HG03565 (cell line): ENCODE measurements around the gene TFCP2L1.

ENCODE experiments used
- ATAC-seq: cut with Tn5 transposase; IDR thresholded peaks from one replicate; pipeline ENCODE4 v1.9.1; 2021; ENCODE audit warnings: mild to moderate bottlenecking, moderate library complexity; ENCODE audit not compliant: unreplicated experiment

Gene TFCP2L1

DNA sequence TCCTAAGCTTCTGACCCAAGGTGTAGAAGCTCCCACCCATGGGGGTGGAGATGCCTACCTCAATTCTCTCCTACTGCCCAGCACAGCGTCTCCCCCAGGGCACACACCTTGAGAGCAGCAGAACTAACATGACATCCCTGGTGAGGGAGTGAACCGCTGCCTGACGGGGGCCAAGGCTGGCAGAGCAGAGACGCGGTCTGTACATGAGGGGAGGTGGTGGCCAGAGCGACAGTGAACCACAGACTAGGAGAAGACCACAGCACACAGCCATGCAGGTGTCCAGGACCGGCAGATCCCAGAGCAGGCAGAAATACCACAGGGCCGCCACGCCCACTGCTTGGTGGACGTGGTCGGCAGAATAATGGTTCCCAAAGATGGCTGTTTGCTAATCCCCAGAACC, 40.4 kb downstream of the TFCP2L1 start:
- no peak for ATAC-seq

DNA sequence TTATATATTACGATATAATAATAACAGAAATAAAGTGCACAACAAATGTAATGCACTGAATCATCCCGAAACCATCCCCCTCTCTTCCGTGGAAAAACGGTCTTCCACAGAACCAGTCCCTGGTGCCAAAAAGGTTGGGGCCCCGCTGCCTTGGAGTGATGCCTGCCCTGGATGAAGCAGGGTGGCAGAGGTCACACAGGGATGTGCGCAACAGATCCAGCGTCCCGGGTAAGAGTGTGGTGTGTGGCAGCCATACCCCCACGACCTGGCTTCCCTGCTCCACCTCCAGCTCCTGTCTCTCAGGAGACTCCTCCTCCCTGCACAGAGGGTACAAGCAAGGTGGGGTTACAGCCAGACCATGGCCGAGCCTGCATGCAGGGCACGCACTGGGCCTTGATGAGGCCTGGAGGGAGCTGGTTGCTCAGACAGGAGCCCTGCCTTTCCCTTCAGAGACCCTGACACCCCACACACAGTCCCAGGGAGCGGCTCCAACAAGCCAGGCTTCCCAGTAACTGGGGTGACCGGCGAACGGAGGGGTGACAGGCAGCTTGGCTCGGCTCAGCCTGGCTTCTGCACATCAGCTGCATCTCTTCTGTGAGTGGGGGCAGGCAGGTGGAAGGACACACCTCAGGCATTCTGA, 41.1 kb downstream of the TFCP2L1 start:
- ATAC-seq, result no peak

DNA sequence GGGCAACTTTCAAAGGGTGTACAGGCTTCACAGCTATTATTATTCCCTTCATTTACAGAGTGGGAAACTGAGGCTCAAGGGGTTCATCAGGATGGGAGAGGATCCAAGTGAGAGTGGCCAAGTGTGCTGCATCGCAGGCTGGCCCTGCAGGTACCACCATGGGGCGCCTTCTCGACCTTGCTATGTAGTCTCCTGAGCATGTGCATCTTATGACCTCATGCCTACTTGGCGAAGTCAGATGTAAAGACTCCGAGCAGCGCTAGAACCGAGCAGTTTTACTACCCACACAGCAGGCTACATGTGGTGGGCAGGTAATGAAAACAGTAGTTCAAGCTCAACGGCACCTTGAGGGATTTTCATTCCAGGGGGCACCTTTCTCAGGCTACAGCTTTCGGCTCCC, 42.0 kb downstream of the TFCP2L1 start:
- ATAC-seq, result no peak

DNA sequence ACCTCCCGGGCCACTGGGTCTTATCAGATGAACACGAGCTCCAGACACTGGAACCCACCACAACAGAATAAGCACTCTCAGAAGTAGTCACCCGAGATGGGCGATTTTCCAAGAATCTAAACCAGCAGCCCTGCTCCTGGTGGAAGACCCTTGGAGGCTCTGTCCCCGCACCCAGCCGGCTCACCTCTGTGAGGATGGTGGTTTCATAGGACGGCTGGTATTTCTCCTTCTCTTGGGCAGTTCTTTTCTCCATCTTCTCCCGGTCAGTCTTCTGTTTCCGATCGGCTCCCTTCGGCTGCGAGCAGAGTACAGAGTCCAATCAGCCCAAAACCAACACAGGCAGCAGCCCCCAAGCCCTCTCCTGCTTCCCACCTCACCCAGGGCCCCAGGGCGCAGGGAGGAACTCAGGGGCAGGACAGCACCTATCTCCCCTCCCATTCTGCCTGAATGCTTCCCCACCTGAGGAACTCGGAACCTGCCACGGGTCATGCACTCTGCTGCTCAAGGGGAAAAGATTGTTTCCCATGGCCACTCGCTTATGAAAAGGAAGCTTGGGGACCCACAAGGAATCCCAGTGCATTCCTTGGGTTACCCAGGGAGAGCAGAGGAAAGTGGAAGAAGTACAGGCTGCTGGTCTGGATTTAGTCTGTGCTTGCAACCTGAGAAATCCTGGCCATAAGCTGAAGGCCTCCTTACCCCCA, 42.7 kb downstream of the TFCP2L1 start:
- no peak for ATAC-seq

DNA sequence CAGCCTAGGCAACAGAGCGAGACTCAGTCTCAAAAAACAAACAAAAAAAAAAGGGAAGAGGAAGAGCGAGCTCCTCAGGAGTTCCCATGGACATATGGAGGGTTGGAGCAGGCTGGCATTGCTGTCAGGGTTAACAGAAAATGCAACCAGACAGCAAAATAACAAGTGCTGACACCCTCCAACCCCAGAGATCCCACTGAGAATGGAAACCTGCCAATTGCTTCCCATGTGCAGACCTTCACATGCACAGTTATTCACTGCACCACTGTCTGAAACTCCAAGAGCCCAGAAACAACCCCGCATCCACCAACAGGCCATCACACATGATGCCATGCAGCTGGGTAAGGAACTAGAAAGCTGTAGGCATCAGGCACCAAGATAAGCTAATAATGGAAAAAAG, 43.5 kb downstream of the TFCP2L1 start:
- ATAC-seq, result no peak

DNA sequence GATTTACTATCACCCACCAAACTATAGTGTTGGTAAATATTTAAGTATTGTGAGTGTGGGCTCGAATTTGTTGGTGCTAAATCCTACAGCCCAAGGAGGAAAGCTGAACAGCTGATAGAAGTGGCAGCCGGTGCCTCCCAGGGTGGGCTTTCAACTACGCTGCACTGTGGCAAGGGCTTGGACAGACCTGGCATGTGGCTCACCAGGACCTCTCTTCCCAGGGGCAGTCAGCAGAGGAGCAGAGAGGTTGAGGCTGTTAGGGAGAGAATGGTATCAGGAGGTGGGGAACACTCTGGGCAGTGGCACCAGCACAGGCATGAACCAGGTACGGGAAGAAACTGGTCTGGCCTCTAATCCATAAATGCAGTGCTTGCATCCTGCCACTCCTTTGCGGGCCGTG, 44.6 kb downstream of the TFCP2L1 start:
- no peak for ATAC-seq

DNA sequence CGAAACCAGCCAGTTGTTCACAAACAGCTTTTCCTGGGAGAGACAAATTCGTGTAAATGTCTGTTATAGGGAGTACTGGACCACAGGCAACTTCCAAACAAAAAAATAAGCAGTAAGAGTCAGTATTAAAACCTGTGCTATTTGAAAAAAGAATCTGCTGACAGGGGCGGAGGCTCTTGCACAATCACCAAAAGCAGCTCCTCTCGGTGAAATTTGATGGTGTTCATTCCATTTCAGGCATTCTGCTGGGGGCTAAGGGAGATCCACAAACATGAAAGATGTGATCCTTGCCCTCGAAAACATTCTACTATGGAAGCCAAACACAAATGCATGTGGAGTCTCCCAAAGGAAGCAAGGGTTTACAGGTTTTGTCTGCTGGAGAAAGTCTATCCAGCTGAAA, 45.0 kb downstream of the TFCP2L1 start:
- no peak for ATAC-seq

DNA sequence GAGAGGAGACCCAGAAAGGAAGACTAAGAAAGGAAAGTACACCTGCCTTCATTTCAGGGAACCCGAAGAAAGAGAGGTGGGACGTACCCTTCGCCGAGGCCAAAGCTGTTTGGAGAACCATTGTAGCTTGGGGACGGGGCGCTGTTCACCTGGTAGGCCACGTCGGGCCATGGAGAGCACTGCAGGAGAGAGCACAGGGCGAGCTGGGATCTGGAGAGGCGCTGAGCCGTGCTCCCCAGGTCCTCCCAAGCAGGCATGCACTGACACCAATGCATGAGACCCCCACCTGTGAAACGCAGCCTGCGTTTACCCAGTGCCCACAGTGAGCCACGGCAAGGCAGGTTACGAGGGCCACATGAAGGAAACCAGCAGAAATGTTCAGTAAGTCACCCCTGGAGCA, 45.5 kb downstream of the TFCP2L1 start:
- ATAC-seq, result no peak

DNA sequence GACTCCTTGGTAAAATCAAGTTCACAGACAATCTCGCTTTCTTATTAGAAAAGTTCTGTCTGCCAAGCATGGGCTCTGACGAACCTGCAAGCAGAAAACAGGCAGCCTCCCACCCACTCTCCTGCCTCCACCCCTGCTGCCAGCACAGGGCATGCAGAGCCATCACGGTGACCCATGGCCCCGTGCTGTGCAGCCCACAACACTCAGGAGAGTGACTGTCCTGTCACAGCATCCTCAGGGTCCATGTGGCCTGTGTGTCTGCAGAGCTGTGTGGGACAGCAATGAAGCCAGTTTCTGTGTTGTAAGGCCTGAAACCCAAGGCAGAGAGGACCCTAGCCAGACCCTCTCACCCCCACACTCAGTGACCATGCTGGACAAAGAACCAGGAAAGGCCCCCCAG, 46.2 kb downstream of the TFCP2L1 start:
- no peak for ATAC-seq

DNA sequence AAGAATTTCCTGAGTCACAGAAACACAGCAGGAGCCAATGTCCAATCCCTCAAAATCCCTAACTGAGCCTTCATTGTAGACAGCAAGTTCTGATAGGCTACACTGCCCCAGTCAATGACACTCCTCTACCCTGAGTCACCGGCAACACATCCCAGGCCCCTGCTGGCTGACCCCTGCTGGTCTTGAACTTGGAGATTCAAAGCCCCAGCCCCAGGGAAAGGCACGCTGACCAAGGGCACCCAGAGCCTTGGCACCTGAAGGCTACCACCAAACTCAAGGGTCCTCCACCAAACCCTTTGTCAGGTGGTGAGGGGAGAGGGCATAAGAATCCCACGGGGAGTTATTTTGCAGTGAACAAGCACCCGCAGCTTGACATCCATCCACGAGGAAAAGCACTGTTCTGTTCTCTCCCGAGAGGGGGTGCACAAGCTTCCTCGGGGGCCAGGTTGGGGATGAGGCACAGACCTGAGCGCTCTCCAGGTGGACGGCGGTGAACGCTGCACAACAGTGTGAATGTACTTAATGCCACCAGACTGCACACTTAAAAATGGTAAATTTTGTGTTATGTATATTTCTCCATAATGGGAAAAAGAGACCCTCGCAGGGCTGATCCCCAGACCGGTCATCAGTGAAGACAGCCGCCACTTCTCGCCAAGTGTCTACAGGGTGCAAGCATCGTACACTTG, 46.9 kb downstream of the TFCP2L1 start:
- ATAC-seq, result no peak

DNA sequence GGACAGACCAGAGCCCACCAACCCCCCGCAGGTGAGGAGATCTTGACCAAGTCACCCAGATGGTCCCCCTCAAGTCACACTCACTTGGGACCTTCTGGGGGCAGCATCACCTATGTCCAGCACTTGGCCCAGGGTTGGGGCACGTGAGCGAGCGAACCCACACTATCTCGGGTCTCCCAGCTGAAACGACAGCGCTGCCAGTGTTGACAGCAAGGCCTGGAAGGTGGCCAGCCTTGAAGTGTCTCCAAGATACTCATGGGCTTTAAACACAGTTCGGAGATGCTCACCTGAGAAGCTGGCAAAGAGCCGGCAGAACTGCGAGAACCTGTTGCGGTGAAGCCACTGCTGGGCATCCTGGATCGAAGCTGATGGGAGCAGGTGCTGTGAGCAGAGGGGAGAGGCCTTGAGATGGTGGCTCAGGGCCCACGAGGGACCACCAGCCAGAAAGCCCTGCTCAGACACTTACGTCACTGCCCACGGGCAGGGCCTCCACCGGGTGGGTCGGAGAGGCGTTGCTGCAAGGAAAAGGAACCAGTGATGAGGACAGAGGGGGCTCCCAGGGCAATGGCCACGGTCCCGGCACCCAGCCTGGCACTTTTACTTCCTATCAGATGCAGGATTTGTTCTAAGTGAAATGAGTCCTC, 47.5 kb downstream of the TFCP2L1 start:
- no peak for ATAC-seq

DNA sequence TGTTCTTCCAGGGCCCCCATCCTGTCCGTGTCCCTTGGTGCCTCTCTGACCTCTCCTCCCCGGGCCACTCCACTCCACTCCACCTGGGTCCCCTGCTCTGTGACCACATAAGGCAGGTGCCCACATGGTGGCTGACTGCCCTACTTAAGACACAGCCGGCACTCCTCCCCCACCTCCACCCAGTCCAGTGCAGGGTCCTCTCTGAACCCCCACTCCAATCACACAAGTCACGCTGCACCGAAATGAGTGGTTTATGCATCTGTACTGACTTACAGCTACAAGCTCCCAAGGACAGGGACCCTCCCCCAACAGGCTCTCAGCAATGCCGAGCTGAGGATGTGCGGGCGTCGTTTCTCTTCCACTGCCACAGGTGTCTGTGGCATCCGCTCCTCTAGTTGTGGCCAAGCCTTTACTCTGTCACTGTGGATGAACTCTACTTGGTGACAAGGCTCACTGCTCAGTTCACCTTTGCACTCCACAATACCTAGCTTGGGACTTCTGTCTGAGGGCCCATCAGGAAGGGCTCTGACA, 48.3 kb downstream of the TFCP2L1 start:
- no peak for ATAC-seq

DNA sequence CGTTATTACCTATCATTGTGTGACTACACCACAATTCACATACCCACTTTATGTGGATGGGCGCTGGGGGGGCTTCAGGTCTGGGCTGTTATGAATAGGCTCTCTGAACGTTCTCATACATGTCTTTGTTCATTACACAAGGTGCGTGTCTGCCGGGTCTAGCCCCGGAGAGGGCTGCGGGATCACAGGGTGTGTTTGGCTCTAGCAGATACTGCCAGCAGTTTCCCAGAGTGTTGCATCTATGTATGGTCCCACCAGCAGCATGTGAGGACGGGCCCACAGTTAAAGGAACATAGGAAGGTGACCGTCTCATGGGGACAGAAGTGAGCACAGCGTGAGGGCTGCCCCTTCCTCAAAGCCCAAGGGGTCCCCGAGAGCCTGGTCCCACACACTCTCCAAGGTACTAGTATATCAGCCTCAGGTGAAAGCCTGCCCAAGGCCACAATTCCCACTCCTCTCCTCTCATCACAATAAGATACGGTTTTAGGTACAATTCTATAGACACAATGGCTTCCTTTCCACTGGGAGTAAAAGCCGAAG, 48.8 kb downstream of the TFCP2L1 start:
- no peak for ATAC-seq

DNA sequence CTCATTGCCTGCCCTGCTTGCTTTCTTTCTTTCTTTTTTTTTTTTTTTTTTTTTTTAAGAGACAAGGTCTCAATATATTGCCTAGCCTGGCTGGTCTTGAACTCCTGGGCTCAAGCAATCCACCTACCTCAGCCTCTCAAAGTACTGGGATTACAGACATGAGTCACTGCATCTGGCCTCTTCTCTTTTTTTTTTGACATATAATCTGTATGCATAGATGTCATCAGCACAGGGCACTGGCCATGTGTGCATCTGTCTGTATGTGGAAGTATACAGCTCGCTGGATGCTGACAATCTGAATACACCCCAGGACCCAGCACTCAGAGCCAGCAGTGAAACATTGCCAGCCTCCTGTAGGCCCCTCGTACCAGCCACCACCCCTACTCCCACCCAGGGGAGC, 49.5 kb downstream of the TFCP2L1 start:
- ATAC-seq, result no peak

DNA sequence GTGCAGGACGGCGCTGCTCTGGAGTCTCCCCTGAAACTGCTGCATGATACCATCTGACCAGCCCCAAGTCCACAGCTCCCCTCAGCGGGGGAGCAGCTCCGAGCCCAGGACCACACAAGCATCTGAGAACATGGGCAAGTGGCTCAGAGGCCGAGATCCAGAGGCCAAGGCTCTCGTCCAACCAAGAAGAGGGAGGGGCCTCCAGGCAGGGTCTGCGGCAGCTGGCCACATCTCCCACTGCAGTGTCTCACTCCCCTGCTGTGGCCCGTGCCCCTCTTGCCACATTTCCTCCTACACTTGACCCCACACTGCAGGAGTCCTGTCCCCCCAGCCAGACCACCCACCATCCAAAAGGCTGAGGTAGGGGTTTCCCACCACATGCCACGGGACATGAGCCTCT, 50.2 kb downstream of the TFCP2L1 start:
- ATAC-seq, result no peak

DNA sequence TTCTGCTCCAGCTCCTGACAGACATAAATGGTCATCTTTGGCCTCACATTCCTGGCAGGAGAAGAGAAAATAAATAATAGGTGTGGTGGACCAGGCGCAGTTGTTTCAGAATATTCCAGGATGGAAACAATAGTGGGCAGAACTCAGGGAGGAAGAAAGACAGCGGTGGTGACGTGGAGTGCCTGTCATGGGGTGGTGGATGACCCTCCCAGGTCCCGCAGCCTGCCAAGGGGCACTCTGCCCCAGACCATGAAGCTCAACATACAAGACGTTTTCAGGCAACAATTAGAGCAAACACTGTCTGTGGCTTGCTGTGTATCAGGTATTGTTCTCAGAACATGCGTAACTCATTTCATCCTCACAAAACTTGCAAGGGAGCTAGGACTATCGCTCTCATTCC, 50.9 kb downstream of the TFCP2L1 start:
- ATAC-seq, result no peak

DNA sequence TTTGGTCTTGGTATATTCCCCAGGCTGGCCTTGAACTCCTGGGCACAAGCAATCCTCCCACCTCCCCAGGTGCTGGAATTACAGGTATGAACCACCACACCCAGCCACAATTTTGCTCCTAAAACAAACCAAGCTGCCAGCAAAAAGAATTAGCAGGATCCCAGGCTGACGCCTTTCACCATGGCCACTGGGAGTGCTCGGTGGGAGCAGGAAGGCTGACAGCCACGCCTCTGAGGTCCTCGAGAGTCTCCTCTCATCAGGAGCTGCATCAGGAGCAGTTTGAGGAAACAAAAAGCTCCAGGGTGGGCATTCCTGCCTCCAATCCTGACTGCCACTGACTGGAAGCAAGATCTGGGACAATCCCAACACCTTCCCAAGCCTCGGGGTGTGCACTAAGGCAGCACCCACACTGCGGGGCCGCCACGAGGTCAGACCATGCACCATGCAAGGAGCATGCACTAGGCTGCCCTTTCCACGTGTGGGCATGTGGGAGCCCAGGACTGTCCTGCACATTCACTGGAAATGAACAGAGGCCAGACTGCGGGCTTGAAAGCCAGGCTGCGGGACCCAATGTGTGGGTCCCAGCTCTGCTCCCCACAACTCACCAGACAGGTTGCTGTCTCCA, 51.4 kb downstream of the TFCP2L1 start:
- no peak for ATAC-seq

DNA sequence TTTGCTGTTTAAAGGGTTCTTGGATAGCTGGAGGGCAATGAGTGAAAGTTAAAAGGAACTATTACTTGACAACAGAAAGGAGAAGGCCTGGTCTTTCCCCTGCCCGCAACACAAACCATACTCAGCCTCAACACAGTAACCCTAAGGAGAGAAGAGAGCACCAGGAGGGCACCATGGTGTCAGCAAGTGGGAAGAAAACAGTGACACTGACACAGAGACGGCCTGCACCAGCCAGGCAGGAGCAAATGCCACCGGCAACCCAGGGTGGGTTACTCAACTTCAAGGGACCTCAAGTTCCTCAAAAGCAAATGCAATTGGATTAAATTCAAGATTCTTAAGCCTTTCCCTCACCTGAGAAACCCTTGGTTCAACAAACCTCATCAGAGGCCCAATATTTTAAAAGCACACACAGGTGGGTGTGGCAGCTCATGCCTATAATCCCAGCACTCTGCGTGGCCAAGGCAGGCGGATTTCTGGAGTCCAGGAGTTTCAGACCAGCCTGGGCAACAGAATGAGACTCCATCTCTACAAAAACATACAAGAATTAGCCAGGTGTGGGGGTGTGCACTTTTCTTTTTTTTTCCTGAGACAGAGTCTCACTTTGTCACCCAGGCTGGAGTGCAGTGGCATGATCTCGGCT, 52.3 kb downstream of the TFCP2L1 start:
- ATAC-seq, result no peak

DNA sequence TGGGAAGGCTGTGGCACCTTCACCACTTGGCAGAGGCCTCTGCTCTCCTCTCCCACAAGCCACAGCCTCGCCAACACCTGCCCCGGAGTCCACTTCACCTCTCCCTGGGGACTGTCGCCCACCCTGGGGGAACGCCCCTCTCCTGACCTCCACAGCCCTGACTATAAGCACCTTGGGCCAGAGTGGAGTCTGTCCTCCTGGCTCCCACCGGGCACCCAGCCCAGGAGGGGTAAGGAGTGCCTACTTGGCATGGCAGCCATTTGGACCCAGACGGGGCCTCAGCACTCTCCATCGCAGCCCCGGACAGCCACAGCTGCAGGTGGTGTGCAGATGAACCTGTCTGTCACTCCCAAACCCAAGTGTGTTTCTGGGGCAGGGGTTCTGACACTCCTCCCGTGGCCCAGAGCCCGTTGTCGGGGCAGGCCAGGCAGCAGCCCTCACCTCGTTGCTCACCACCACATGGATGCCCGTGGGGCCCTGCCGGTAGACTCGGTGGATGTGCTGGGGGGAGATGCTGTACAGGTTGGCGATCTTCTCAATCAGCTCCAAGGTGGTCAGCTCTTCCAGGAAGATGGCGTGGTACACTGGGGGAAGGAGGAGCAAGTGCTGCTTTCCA, 53.5 kb downstream of the TFCP2L1 start:
- ATAC-seq, result no peak

DNA sequence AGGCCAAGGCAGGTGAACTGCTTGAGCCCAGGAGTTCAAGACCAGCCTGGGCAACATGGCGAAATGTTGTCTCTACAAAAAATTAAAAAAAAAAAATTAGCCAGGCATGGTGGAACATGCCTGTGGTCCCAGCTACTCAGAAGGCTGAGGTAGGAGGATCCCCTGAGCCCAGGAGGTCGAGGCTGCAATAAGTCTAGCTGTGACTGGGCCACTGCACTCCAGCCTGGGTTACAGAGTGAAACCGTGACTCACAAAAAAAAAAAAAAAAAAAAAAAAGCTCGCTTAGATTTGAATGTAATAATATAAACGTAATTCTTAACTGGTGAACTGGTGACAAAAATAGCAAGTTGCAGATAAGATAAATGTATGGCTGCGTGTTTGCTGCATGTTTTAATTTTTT, 56.5 kb downstream of the TFCP2L1 start:
- ATAC-seq, result no peak
